Fibroblast of lung (primary cell): ENCODE results near the gene GTF2A1L. TPM values are rescaled to one million over a fixed set of nuclear protein-coding genes. Genes with fewer than 3 reads are reported as not detected.
A peak's percentile ranks its signal among the peaks of the same experiment; 100 is the strongest.

Source experiments
- DNase-seq, 2 donors: peaks; one replicate each; pipeline versions ENCODE4 v3.0.0 to v3.0.0-alpha.2; 2010; ENCODE audit warnings: low read depth in 2 of 2
- H2AFZ ChIP-seq: 2 replicates; pipeline ENCODE4 v1.5.1; 2012; ENCODE audit warnings: low read length, control low read depth, inconsistent platforms
- H3K27ac ChIP-seq: 2 replicates; pipeline ENCODE4 v1.5.1; 2011; ENCODE audit warnings: low read length, control low read depth; ENCODE audit not compliant: insufficient read depth
- H3K27me3 ChIP-seq: 2 replicates; pipeline ENCODE4 v1.5.1; 2011; ENCODE audit warnings: mild to moderate bottlenecking, low read length; ENCODE audit not compliant: control insufficient read depth, insufficient read depth
- H3K36me3 ChIP-seq: 2 replicates; pipeline ENCODE4 v1.5.1; 2011; ENCODE audit warnings: low read length; ENCODE audit not compliant: control insufficient read depth, insufficient read depth
- H3K4me1 ChIP-seq: 2 replicates; pipeline ENCODE4 v1.5.1; 2011; ENCODE audit warnings: low read length; ENCODE audit not compliant: control insufficient read depth, insufficient read depth; ENCODE audit errors: extremely low read depth
- H3K4me2 ChIP-seq: 2 replicates; pipeline ENCODE4 v1.5.1; 2011; ENCODE audit warnings: low read length, control low read depth; ENCODE audit not compliant: insufficient read depth; ENCODE audit errors: extremely low read depth
- H3K4me3 ChIP-seq, 4 experiments: fragments of 200-600 bp in 1 of 4; sonication (generic) in 1 of 4; replicated peaks in 1 of 4; 2 replicates each; pipeline ENCODE4 v1.5.1; 2011 to 2016; ENCODE audit warnings: low read length in 4 of 4, low read depth in 3 of 4, mild to moderate bottlenecking in 3 of 4, control low read depth in 2 of 4, inconsistent platforms in 1 of 4, mixed read lengths in 1 of 4; ENCODE audit not compliant: insufficient read depth in 1 of 4; ENCODE audit errors: control extremely low read depth in 1 of 4
- H3K79me2 ChIP-seq: 2 replicates; pipeline ENCODE4 v1.5.1; 2012; ENCODE audit warnings: mild to moderate bottlenecking, low read length, inconsistent platforms; ENCODE audit not compliant: control insufficient read depth, insufficient read depth
- H3K9ac ChIP-seq: 2 replicates; pipeline ENCODE4 v1.5.1; 2011; ENCODE audit warnings: mild to moderate bottlenecking, low read length, control low read depth; ENCODE audit not compliant: insufficient read depth
- H3K9me3 ChIP-seq: 2 replicates; pipeline ENCODE4 v1.5.1; 2012; ENCODE audit warnings: low read depth, low read length; ENCODE audit not compliant: control insufficient read depth, insufficient read depth
- H4K20me1 ChIP-seq: 2 replicates; pipeline ENCODE4 v1.5.1; 2011; ENCODE audit warnings: low read length; ENCODE audit not compliant: control insufficient read depth, insufficient read depth; ENCODE audit errors: extremely low read depth
- EZH2 ChIP-seq: IDR thresholded peaks from 2 replicates; pipeline ENCODE4 v1.5.1; 2012; ENCODE audit warnings: low read length, control low read depth, mild to moderate bottlenecking; ENCODE audit errors: missing control alignments
- polyA plus RNA-seq, 2 donors: library from polyadenylated mRNA; depleted of rRNA in 1 of 2; stranded (reverse) in 1 of 2; unstranded in 1 of 2; fragments of >200 nt; gene quantifications; 2 replicates each; pipeline ENCODE4 v1.2.1, GENCODE V29; 2011 to 2012; ENCODE audit warnings: missing spikeins in 1 of 2
- total RNA-seq: library from RNA; depleted of rRNA; stranded (reverse); fragments of >200 nt; gene quantifications from 2 replicates; pipeline ENCODE4 v1.2.1, GENCODE V29; 2014
- TF ChIP-seq, protein P1 (sequence below), 2 donors: IDR thresholded peaks in 1 of 2; conservative IDR thresholded peaks in 1 of 2; 1 replicate in 1 of 2; 2 replicates in 1 of 2; pipeline ENCODE4 v1.5.1; 2011 to 2012; ENCODE audit warnings: low read length in 2 of 2, control low read depth in 1 of 2, inconsistent platforms in 1 of 2, low read depth in 1 of 2, mild to moderate bottlenecking in 1 of 2

GTF2A1L gene
- total and polyA plus RNA-seq, 2 donors (not counting 1 experiment from before 2014, with no cell fraction given) = 0.26 to 3.5 TPM

- H3K4me3 ChIP-seq = no peak overlapping the region
- no peak for DNase-seq
- H3K9ac ChIP-seq = no peak overlapping the region
- no peaks in the 10 kb centered on the region for H3K36me3 ChIP-seq
- no peaks in the 10 kb centered on the region for H3K27me3 ChIP-seq
- H3K27ac ChIP-seq = no peak overlapping the region
- no peaks in the 10 kb centered on the region for H3K4me1 ChIP-seq
- no peak overlapping the region for H2AFZ ChIP-seq
- no peaks in the 10 kb centered on the region for H4K20me1 ChIP-seq
- H3K9me3 ChIP-seq = no peaks in the 10 kb centered on the region
- H3K79me2 ChIP-seq = no peaks in the 10 kb centered on the region
- no peak overlapping the region for H3K4me2 ChIP-seq
- TF ChIP-seq, protein P1, sequence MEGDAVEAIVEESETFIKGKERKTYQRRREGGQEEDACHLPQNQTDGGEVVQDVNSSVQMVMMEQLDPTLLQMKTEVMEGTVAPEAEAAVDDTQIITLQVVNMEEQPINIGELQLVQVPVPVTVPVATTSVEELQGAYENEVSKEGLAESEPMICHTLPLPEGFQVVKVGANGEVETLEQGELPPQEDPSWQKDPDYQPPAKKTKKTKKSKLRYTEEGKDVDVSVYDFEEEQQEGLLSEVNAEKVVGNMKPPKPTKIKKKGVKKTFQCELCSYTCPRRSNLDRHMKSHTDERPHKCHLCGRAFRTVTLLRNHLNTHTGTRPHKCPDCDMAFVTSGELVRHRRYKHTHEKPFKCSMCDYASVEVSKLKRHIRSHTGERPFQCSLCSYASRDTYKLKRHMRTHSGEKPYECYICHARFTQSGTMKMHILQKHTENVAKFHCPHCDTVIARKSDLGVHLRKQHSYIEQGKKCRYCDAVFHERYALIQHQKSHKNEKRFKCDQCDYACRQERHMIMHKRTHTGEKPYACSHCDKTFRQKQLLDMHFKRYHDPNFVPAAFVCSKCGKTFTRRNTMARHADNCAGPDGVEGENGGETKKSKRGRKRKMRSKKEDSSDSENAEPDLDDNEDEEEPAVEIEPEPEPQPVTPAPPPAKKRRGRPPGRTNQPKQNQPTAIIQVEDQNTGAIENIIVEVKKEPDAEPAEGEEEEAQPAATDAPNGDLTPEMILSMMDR (conservative IDR thresholded peaks at IDR 0.05 in 1 of 2, IDR thresholded peaks at IDR 0.05 in 1 of 2; ENCODE audit: low read depth in 1 of 2, low read length in 2 of 2) = no peak
- no peak for TF ChIP-seq EZH2
Observed at GRCh38 chr2:48624696-48625095, 7.0 kb downstream of the GTF2A1L start.

- H3K79me2 ChIP-seq = no peaks in the 10 kb centered on the region
- H3K4me2 ChIP-seq = no peak overlapping the region
- H3K36me3 ChIP-seq = no peaks in the 10 kb centered on the region
- H3K9ac ChIP-seq = no peak overlapping the region
- H2AFZ ChIP-seq = no peak overlapping the region
- no peak for TF ChIP-seq EZH2
- H3K27ac ChIP-seq = no peak overlapping the region
- no peaks in the 10 kb centered on the region for H3K27me3 ChIP-seq
- no peaks in the 10 kb centered on the region for H3K4me1 ChIP-seq
- no peaks in the 10 kb centered on the region for H3K9me3 ChIP-seq
- DNase-seq = no peak
- H4K20me1 ChIP-seq = no peaks in the 10 kb centered on the region
- no peak overlapping the region for H3K4me3 ChIP-seq
Observed at GRCh38 chr2:48626047-48626446, 8.4 kb downstream of the GTF2A1L start.

GRCh38 chr2:48633143-48633542 lies 15.5 kb downstream of the GTF2A1L start:
- Histone ChIP-seq H3K27ac (no peak overlapping the region), H3K27me3 (no peaks in the 10 kb centered on the region), H3K9ac (no peak overlapping the region), H2AFZ (no peak overlapping the region), H3K79me2 (no peaks in the 10 kb centered on the region), H3K4me2 (no peak overlapping the region), H3K9me3 (no peaks in the 10 kb centered on the region), H4K20me1 (no peaks in the 10 kb centered on the region), H3K36me3 (no peaks in the 10 kb centered on the region), H3K4me1 (no peaks in the 10 kb centered on the region), H3K4me3 (no peak overlapping the region)
- peak in 1 of 2 donors; percentile 48 for DNase-seq
- TF ChIP-seq, protein P1 (conservative IDR thresholded peaks at IDR 0.05 in 1 of 2, IDR thresholded peaks at IDR 0.05 in 1 of 2; ENCODE audit: low read depth in 1 of 2, low read length in 2 of 2) = no peak
- no peak for TF ChIP-seq EZH2
